COLO829 (cell line): ENCODE measurements around the gene ZBTB45.
A peak's percentile ranks its signal among the peaks of the same experiment; 100 is the strongest.
"Not testable (repeated sequence)": the region's sequence is repeated elsewhere in the genome, so short reads cannot be mapped to it uniquely, and the experiment has no call there.

Experiments used
- DNase-seq: peaks from one replicate; pipeline ENCODE4 v3.0.0; 2012; ENCODE audit warnings: low spot score

Gene ZBTB45

GRCh38 chr19:58474997-58475713, 44.5 kb downstream of the ZBTB45 start:
- no peak for DNase-seq

GRCh38 chr19:58474291-58474996, 45.2 kb downstream of the ZBTB45 start:
- no peak for DNase-seq

GRCh38 chr19:58473775-58474174, 45.8 kb downstream of the ZBTB45 start:
- no peak for DNase-seq

- no peak for DNase-seq
Measured at GRCh38 chr19:58471736-58472135, 47.9 kb downstream of the ZBTB45 start.

- not testable (repeated sequence) for DNase-seq
Measured at GRCh38 chr19:58470837-58471543, 48.6 kb downstream of the ZBTB45 start.

- DNase-seq, result no peak
Measured at GRCh38 chr19:58469241-58470013, 50.2 kb downstream of the ZBTB45 start.

GRCh38 chr19:58468216-58468839, 51.3 kb downstream of the ZBTB45 start:
- DNase-seq, result no peak

- DNase-seq, result peak; percentile 97
Measured at GRCh38 chr19:58466760-58467589, 52.6 kb downstream of the ZBTB45 start, which contains the start of gene ZNF324. Gene ZNF324 (plus strand): TSS chr19:58467080. CDS start chr19:58469186, 2,106 bp downstream.

GRCh38 chr19:58466089-58466759, 53.4 kb downstream of the ZBTB45 start:
- no peak for DNase-seq
